ENCODE measurements around the gene CAT. TPM values are rescaled to one million over a fixed set of nuclear protein-coding genes. Genes with fewer than 3 reads are reported as not detected.

Gene CAT
- total and polyA plus RNA-seq, 9 of the 15 experiments (the other 6 are each of a cell fraction or from before 2014, with no cell fraction given): 86.7 to 183 (median 114) TPM

- TF ChIP-seq MGA (IDR thresholded peaks at IDR 0.05): 0 out of 2 replicates have a peak, but pooled peaks have one; percentile 3
- no peak for TF ChIP-seq HES1 (IDR thresholded peaks at IDR 0.05; ENCODE audit: low read depth)
- TF ChIP-seq NKRF (IDR thresholded peaks at IDR 0.05; ENCODE audit: borderline replicate concordance): no peak
- no peak for TF ChIP-seq THRA (IDR thresholded peaks at IDR 0.05)
- TF ChIP-seq NFYB (IDR thresholded peaks at IDR 0.05; ENCODE audit: extremely low read depth, insufficient read length): no peak
- TF ChIP-seq NFIC (IDR thresholded peaks at IDR 0.05): no peak
- no peak for TF ChIP-seq ELK1 (CRISPR knock-in tag; IDR thresholded peaks at IDR 0.05)
- TF ChIP-seq ZNF785 (CRISPR knock-in tag; IDR thresholded peaks at IDR 0.05): no peak
- no peak for TF ChIP-seq U2AF2 (optimal IDR thresholded peaks at IDR 0.05; ENCODE audit: low read depth, low read length)
- TF ChIP-seq HNRNPK (IDR thresholded peaks at IDR 0.05; ENCODE audit: low read depth, low read length, poor library complexity, severe bottlenecking): no peak
These were observed 11.4 kb upstream of the CAT start (continued) for GRCh38 chr11:34427186-34427805.
